Measurements from ENCODE around the gene ACTL8. TPM values are rescaled to one million over a fixed set of nuclear protein-coding genes. Genes with fewer than 3 reads are reported as not detected.

The ACTL8 gene
- total RNA-seq, 1 experiment from 2014 or later, result 0.20 TPM

GRCh38 chr1:17770983-17771382, 15.8 kb downstream of the ACTL8 start:
- DNase-seq (ENCODE audit: low spot score), result no peak

- DNase-seq (ENCODE audit: low spot score), result no peak
Observed at GRCh38 chr1:17772615-17773212, 17.6 kb downstream of the ACTL8 start.

DNA sequence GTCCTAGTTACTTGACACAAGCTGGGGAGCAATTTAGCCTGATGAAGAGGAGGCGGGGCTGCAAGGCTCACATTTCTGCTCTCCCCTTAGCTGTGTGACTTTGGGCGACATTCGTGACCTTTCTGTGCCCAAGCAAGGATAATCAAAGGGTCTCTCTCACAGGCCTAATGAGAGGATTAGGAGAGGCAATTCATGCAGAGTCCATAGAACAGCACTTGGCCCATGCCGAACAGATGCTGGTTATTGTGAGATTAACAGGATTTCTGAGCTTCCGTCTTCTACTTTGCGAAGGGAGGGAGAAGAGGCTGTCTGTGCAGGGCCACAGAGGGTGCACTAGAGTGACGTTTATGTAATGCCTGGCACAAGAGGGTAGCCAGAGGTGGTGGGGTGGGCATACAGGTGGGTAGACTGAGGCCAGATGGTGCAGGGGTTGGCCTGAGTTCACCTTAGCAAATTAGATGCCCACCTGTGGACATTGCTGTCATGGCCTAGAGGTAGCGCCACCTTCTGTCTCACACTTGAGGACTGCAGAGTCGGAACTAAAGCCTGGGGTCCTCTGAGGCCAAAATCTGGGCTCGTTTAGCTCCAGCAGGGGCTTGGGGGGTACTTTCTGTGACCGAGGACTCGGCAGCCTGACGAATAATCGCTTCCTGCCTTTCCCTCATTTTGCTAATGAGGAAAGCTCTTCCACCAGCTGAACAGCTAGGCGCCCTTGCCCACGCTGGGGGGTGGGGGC, 18.6 kb downstream of the ACTL8 start:
- no peak for DNase-seq (ENCODE audit: low spot score)

- DNase-seq (ENCODE audit: low spot score), result no peak
Observed at GRCh38 chr1:17774452-17774851, 19.3 kb downstream of the ACTL8 start.

GRCh38 chr1:17775796-17776195, 20.7 kb downstream of the ACTL8 start:
- no peak for DNase-seq (ENCODE audit: low spot score)

GRCh38 chr1:17776426-17776825, 21.3 kb downstream of the ACTL8 start:
- no peak for DNase-seq (ENCODE audit: low spot score)

- DNase-seq (ENCODE audit: low spot score), result no peak
Observed at GRCh38 chr1:17777330-17777729, 22.2 kb downstream of the ACTL8 start.

- DNase-seq (ENCODE audit: low spot score), result no peak
Observed at GRCh38 chr1:17777818-17778217, 22.7 kb downstream of the ACTL8 start.

DNA sequence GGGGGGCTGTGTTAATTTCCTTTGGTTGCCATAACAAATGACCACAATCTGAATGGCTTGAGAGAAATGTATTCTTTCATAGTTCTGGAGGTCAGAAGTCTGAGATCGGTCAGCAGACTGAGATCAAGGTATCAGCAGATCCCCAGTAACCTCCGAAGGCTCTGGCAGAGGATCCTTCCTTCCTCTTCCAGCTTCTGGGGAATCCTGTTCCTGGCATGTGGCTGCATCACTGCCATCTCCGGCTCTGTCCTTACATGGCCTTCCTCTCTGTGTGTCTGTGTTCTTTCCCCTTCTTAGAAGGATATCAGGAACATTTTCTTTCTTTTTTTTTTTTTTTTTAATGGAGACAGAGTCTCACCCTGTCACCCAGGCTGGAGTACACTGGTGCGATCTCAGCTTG, 25.8 kb downstream of the ACTL8 start:
- no peak for DNase-seq (ENCODE audit: low spot score)

- DNase-seq (ENCODE audit: low spot score), result no peak
Observed at GRCh38 chr1:17789926-17790325, 34.8 kb downstream of the ACTL8 start.

DNA sequence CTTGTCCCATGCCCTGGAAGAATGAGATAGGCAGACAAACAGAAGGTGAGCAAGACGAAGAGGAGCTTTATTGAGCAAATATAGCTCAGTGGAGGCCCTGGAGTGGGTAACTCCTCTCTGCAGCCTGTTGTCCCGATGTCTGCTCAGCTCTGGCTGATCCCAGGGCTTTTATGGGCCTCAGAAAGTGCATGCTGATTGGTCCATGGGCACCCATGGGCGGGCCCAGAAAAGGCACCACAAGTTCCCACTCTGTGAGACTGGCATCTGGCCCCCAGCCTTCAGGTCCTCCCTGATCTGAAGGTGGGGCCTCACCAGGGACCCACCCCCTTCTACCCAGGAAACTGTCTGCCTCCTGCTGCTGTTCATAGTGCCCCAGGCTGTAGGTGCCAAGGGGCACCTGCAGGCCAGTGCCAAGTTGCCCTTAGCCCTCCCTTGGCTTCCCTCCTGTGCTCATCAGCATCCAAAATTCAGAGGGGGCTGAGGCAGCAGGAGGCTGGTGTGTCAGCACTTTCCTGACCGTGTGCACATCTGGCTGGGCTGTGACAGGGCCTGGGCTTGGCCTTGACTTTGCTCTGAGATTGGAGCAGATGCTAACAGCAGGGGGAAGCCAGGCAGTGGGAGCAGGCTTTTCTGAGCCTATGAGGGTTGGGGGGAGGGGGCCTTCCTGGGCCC, 35.4 kb downstream of the ACTL8 start:
- no peak for DNase-seq (ENCODE audit: low spot score)

- no peak for DNase-seq (ENCODE audit: low spot score)
Observed at GRCh38 chr1:17791055-17791390, 35.9 kb downstream of the ACTL8 start.

DNA sequence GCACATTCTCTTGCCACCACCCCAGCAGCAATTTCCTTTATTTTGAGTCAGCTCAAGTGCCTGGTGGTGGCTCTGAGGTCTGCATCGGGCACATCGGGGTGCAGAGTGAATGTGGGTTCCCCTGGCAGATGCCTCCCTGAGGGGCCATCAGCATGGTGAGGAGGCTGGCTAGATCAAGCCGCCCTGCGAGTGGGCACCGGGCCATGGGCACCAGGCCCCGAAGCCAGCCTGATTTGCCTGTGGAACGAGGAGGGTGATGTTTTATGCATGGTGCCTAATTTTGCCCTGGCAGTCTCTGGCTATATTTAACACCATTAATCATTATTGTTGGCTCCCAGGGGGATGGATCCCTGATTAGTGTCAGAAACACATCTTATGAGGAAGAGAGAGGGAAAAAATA, 36.3 kb downstream of the ACTL8 start:
- no peak for DNase-seq (ENCODE audit: low spot score)

DNA sequence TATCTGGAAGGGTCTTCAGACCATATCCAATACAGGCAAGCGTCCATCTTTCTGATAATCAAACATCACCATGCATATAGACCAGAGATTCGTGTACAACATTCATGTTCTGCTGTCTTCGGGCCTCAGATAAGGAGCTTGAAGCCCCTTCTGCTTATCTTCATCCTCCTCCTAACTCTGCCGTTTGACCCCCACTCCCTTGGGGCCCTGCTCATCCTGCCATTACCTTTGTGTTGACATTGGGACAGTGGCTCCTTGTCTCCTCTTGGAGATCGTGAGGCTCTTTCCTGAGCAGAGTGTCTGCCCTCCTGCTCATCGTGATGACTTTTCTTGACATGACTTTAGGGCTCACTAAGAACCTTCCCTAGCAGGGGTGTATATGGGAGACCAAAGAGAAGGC, 37.3 kb downstream of the ACTL8 start:
- no peak for DNase-seq (ENCODE audit: low spot score)

DNA sequence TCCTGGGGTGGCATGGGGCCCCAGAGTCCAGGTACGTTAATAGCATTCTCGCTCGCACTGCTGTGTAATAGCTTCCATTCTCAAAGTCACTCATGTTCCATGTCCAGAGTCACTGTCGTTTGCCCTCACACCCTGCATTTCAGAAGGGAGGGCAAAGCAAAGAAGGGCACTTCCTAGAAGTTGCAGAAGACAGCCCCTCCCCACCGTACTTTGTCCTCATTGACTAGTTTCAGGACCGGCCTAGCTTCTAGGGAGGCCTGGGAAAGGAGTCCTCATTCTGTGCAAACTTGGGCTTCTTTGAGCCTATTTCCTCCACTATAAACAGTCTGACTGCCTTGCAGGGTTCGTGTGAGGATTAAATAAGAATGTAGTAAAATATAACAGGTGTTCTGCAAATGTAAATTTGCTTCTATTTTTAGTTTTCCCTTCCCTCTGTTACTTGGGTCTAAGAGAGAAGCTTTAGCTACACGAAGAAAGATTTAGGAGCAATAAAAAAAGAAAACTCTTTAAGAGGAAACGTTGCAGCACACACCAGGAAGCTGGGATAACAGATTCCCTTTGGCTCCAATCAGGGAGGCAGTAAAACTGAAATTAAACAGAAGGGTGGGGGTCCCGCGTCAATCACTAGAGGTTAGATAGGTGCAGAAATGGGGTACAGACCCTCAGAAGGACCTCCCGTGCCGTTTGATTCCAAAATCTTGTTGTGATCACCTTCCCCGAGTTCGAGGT, 40.1 kb downstream of the ACTL8 start:
- DNase-seq (ENCODE audit: low spot score), result no peak

GRCh38 chr1:17795836-17796645, 40.9 kb downstream of the ACTL8 start:
- no peak for DNase-seq (ENCODE audit: low spot score)

GRCh38 chr1:17797478-17797877, 42.3 kb downstream of the ACTL8 start:
- no peak for DNase-seq (ENCODE audit: low spot score)

- DNase-seq (ENCODE audit: low spot score), result no peak
Observed at GRCh38 chr1:17798011-17798410, 42.9 kb downstream of the ACTL8 start.

- no peak for DNase-seq (ENCODE audit: low spot score)
Observed at GRCh38 chr1:17798799-17799382, 43.8 kb downstream of the ACTL8 start.

- no peak for DNase-seq (ENCODE audit: low spot score)
Observed at GRCh38 chr1:17799642-17800041, 44.5 kb downstream of the ACTL8 start.

DNA sequence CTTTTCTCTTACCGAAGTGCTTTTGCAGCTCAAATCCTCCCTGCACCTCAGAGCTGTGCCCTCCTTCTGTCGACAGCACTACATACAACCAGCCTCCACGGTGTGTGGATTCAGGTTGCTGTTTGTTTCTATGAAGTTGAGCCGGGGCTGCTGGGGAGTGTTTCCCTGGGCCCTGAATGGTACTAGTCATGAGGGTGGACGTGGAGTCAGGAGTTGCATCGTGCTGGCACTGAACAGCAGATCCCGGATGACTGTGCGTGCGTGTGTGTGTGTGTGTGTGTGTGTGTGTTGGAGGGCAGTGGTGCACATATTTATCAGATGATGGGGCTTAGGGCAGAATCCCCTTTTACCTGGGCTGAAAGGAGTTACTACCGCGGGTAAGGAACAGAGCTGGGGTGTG, 47.0 kb downstream of the ACTL8 start:
- DNase-seq (ENCODE audit: low spot score), result no peak
